AG10803 (cell line): Measurements from ENCODE around the gene CIB4.

Experiments
- DNase-seq: peaks from one replicate; pipeline ENCODE4 v3.0.0; 2010; ENCODE audit warnings: low read depth
- H3K4me3 ChIP-seq: 2 replicates; pipeline ENCODE4 v1.5.1; 2011; ENCODE audit warnings: mild to moderate bottlenecking, low read length, control low read depth
- TF ChIP-seq, protein P1 (sequence below): conservative IDR thresholded peaks from 2 replicates; pipeline ENCODE4 v1.5.1; 2011; ENCODE audit warnings: mild to moderate bottlenecking, low read length, control low read depth, inconsistent platforms

CIB4 gene

DNA sequence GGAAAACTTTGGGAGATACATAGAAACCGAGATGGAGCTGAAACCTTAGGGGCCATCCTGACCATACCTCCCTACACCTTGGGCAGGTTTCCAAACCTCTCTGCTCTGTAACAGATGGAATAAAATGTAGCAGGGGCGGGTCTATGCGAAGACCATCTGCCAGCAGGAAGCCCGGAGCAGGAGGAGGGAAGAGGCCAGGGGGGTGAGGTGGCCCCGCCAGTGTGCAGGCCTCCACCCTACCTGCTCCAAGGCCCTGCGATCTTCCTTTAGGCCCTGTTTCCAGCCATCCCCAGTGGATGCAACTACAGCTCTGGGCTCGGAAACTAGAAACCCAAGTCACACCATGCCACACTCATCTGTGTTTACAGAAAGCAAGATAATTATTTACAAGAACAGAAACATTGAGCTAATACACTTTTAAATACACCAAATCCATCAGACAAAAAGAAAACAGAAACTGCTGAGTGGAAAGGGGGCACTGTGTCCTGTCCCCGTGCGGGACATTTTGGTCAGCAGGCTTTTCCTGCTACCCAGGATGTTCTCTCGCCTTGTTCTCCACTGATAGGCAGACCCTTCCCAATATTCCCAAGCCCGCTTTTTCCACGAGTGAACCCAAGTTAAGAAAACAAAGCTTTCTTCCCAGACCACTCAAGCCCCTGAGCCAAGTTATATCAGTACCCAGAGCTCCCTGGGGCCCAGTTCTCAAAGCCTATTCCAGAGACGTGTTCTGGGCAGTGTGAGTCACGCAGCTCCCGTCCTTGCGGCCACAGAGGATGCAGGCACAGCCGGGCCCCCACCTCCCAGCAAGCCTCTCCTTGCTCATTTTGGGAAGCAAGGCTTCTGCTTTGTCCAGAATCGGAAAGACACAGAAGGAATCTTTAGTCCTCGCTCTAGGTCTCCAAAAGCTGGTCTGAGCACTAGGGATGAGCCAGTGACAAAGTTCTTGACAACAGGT, 17.3 kb downstream of the CIB4 start:
- no peak for DNase-seq
- no peak overlapping the region for H3K4me3 ChIP-seq
- TF ChIP-seq, protein P1, sequence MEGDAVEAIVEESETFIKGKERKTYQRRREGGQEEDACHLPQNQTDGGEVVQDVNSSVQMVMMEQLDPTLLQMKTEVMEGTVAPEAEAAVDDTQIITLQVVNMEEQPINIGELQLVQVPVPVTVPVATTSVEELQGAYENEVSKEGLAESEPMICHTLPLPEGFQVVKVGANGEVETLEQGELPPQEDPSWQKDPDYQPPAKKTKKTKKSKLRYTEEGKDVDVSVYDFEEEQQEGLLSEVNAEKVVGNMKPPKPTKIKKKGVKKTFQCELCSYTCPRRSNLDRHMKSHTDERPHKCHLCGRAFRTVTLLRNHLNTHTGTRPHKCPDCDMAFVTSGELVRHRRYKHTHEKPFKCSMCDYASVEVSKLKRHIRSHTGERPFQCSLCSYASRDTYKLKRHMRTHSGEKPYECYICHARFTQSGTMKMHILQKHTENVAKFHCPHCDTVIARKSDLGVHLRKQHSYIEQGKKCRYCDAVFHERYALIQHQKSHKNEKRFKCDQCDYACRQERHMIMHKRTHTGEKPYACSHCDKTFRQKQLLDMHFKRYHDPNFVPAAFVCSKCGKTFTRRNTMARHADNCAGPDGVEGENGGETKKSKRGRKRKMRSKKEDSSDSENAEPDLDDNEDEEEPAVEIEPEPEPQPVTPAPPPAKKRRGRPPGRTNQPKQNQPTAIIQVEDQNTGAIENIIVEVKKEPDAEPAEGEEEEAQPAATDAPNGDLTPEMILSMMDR, result no peak

DNA sequence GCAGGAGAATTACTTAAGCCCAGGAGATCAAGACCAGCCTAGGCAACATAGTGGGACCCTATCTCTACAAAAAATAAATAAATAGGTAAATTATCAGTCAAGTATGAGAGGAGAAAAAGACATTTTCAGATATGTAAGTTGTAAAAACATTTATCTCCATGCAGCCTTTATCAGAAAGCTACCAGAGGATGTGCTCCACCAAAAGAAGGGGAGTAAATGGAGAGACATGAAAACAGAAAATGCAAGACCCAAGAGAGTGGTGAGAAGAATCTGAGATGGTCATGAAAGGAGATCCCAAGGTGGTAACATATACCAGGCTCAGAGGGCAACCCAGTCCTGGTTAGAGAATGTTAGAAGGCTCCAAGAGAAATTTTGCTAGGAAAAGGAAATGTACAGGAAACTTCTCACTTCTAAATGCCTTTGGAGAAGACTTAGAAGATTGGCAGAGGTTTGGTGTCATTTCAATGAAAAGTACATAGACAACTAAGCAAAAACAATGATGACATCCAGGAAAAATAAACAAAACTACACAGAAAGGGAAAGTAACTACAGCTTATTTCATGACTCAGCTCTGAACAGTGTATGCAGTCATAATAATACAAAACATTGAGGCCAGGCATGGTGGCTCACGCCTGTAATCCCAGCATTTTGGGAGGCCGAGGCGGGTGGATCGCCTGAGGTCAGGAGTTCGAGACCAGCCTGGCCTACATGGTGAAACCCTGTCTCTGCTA, 19.5 kb downstream of the CIB4 start:
- H3K4me3 ChIP-seq, result no peak overlapping the region
- no peak for DNase-seq
- TF ChIP-seq, protein P1, result no peak

DNA sequence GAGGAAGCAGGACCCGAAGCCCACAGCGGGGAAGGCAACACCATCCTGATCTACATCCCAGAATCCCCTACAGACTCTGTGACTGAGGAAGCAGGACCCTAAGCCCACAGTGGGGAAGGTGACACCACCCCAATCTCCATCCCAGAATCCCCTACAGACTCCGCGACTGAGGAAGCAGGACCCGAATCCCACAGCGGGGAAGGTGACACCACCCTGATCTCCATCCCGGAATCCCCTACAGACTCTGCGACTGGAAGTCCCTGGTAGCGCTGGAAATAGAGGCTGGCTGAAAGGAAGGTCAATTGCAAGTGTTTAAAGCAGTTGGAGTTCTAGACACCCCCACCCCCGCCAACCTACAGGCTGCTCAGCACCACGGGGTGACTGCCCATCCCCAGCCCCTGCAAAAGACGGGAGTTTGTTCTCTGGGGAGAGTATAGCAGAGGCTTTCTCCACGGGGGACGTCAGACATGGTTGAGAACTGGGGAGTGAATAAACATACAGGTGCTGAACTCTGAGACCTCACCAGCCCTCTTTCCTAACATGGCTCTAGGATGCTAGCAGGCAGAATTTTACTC, 21.0 kb downstream of the CIB4 start:
- DNase-seq, result no peak
- TF ChIP-seq, protein P1, result no peak
- H3K4me3 ChIP-seq, result no peak overlapping the region

DNA sequence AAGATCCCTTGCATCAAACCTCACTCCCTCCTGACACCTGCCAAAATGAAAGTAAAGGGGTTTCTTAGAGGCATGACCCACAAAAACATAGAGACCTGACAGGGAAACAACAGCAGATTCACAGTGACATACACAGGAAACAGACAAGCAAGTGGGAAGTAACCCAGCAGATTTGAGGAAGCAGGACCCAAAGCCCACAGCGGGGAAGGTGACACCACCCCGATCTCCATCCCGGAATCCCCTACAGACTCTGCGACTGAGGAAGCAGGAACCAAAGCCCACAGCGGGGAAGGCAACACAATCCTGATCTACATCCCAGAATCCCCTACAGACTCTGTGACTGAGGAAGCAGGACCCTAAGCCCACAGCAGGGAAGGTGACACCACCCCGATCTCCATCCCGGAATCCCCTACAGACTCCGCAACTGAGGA, 21.6 kb downstream of the CIB4 start:
- no peak for DNase-seq
- TF ChIP-seq, protein P1, result no peak
- no peak overlapping the region for H3K4me3 ChIP-seq

DNA sequence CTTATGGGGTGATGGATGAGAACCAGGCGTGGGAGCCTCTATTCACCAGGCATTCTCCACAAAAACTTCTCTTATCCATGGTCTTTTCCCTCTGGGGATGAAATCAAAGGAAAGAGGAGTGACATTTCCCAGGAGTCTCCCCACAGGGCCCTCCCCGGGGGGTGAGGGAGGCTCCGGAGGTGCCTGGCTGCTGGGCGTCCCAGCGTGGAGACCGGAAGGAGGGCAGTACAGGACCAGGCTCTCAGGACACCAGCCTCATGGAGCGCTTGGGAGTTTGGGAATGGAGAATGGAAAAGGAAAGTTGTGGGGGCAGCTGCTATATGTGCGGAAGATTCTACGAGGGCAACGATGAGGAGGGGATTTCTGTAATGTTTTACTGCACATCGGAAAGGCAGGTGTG, 22.1 kb downstream of the CIB4 start:
- no peak for DNase-seq
- TF ChIP-seq, protein P1, result no peak
- no peak overlapping the region for H3K4me3 ChIP-seq

DNA sequence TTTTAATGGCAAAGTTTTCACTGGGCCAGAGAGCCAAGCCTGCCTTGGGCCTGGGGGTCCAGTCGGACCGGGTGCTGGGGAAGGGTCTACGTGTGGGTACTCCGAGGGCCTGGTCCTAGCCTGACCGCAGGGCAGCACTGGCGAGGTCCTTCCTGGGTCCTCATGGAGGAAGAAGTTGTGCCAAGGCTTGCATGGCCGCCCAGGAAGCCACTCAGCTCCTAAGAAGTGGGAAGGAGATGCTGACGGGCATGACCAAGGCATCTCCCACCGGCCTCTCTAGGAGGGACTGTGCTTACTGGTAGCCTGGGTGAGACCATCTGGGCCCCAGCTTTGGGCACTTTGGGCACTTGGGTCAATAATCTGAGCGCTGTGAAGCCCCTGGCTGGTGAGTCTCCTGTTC, 22.6 kb downstream of the CIB4 start:
- no peak overlapping the region for H3K4me3 ChIP-seq
- DNase-seq, result no peak
- TF ChIP-seq, protein P1, result no peak
